ENCODE measurements around the gene PEPD. TPM values are rescaled to one million over a fixed set of nuclear protein-coding genes. Genes with fewer than 3 reads are reported as not detected.

The PEPD gene
- total RNA-seq, 4 donors from 2014 or later: 40.1 to 61.4 (median 53.4) TPM

GRCh38 chr19:33456076-33456844 lies 65.3 kb downstream of the PEPD start:
- Histone ChIP-seq H3K9me3 (no peaks in the 10 kb centered on the region), H3K4me3 (no peak overlapping the region), H3K27ac (no peak overlapping the region), H3K4me1 (no peaks in the 10 kb centered on the region), H3K36me3 (peaks cover 0 to 9% (median 0%) of the 10 kb centered on the region in 3 donors), H3K27me3 (no peaks in the 10 kb centered on the region)
- 89 to 93% methylated on average over 4 to 5 of the region's 11 CpGs for WGBS, 2 donors
- DNase-seq: no peak
- intact Hi-C loops (cut with DNase I): no loop called here
- no peak for TF ChIP-seq CTCF (IDR thresholded peaks at IDR 0.05)
- no peak for TF ChIP-seq POLR2A (IDR thresholded peaks at IDR 0.05)

DNA sequence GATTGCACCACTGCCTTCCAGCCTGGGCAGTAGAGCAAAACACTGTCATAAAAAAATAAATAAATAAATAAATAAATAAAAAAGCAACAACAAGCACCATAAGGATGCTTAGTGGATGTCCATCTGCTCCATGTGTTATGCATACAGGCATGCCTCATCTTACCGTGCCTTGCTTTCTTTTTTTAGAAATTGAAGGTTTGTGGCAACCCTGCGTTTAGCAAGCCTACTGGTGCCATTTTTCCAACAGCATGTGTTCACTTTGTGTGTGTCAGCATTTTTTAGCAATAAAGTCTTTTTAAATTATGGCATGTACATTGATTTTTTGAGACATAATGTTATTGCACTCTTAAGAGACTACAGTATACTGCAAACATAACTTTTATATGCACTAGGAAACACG lies 68.3 kb downstream of the PEPD start:
- WGBS, 2 donors: 78 to 96% methylated on average over 3 of the region's 3 CpGs
- no peak for DNase-seq
- intact Hi-C loops (cut with DNase I): no loop called here
- TF ChIP-seq CTCF (IDR thresholded peaks at IDR 0.05) (no peak), POLR2A (IDR thresholded peaks at IDR 0.05) (no peak)
- H3K4me3 ChIP-seq: no peak overlapping the region
- H3K9me3 ChIP-seq: no peaks in the 10 kb centered on the region
- no peak overlapping the region for H3K27ac ChIP-seq
- H3K27me3 ChIP-seq: no peaks in the 10 kb centered on the region
- H3K4me1 ChIP-seq: no peaks in the 10 kb centered on the region
- peaks cover 0 to 16% (median 0%) of the 10 kb centered on the region in 3 donors for H3K36me3 ChIP-seq

DNA sequence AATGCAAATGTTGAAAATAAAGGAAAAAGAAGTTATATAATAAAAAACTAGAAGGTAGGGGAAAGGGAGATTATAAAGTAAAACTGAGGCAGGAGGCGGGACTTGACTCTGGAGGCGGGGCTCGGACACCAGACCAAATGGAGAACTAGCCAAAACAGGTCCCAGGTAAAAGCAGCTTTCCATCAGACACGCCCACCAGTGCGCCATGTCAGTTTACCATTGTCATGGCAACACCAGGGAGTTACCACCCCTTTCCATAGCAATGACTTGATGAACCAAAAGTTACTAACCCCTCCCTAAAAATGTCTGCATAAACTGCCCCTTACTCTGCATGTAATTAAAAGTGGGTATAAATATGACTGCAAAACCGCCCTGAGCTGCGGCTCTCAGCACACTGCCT lies 70.9 kb downstream of the PEPD start:
- Histone ChIP-seq H3K9me3 (no peaks in the 10 kb centered on the region), H3K4me1 (no peaks in the 10 kb centered on the region), H3K36me3 (peaks cover 0 to 16% (median 0%) of the 10 kb centered on the region in 3 donors), H3K27ac (no peak overlapping the region), H3K4me3 (no peak overlapping the region), H3K27me3 (no peaks in the 10 kb centered on the region)
- no peak for DNase-seq
- TF ChIP-seq CTCF (IDR thresholded peaks at IDR 0.05) (no peak), POLR2A (IDR thresholded peaks at IDR 0.05) (no peak)
- intact Hi-C loops (cut with DNase I): no loop called here
- 87 to 91% methylated on average over 6 to 7 of the region's 7 CpGs for WGBS, 2 donors

- Histone ChIP-seq H3K9me3 (no peaks in the 10 kb centered on the region), H3K36me3 (peaks cover 0 to 16% (median 0%) of the 10 kb centered on the region in 3 donors), H3K27ac (no peak overlapping the region), H3K4me3 (no peak overlapping the region), H3K27me3 (no peaks in the 10 kb centered on the region), H3K4me1 (no peaks in the 10 kb centered on the region)
- DNase-seq: no peak
- no peak for TF ChIP-seq CTCF (IDR thresholded peaks at IDR 0.05)
- no peak for TF ChIP-seq POLR2A (IDR thresholded peaks at IDR 0.05)
- 92 to 93% methylated on average over 2 to 5 of the region's 6 CpGs for WGBS, 2 donors
- intact Hi-C loops (cut with DNase I): no loop called here
Measured at GRCh38 chr19:33449799-33450198, 71.8 kb downstream of the PEPD start.

- H3K4me1 ChIP-seq: no peaks in the 10 kb centered on the region
- peaks cover 0 to 16% (median 0%) of the 10 kb centered on the region in 3 donors for H3K36me3 ChIP-seq
- WGBS, 2 donors: 48 to 73% methylated on average over 3 of the region's 9 CpGs
- no peak overlapping the region for H3K27ac ChIP-seq
- no peak overlapping the region for H3K4me3 ChIP-seq
- no peaks in the 10 kb centered on the region for H3K27me3 ChIP-seq
- intact Hi-C loops (cut with DNase I): no loop called here
- no peak for TF ChIP-seq POLR2A (IDR thresholded peaks at IDR 0.05)
- TF ChIP-seq CTCF (IDR thresholded peaks at IDR 0.05): no peak
- no peaks in the 10 kb centered on the region for H3K9me3 ChIP-seq
- no peak for DNase-seq
Measured at GRCh38 chr19:33448159-33448516, 73.5 kb downstream of the PEPD start.

Data from esophagus squamous epithelium (tissue), 5 donors.